MM.1S (cell line): ENCODE measurements around the gene AUTS2.

Source experiments
- DNase-seq: peaks from one replicate; pipeline ENCODE4 v3.0.0-alpha.2; 2015
- H2AFZ ChIP-seq: fragments of 300-600 bp; sonication (generic); 2 replicates; pipeline ENCODE4 v1.6.0; 2016; ENCODE audit warnings: antibody characterized with exemption, low read length
- H3F3A ChIP-seq: fragments of 300-600 bp; sonication (generic); 2 replicates; pipeline ENCODE4 v1.6.1; 2016; ENCODE audit warnings: mild to moderate bottlenecking, antibody characterized with exemption, low read length, moderate library complexity, mixed read lengths; ENCODE audit not compliant: insufficient read depth
- H3K27ac ChIP-seq: fragments of 300-600 bp; sonication (generic); 2 replicates; pipeline ENCODE4 v1.5.1; 2016; ENCODE audit warnings: mild to moderate bottlenecking, low read length
- H3K27me3 ChIP-seq: fragments of 300-600 bp; sonication (generic); replicated peaks from 2 replicates; pipeline ENCODE4 v1.6.0; 2016; ENCODE audit warnings: low read length; ENCODE audit not compliant: insufficient read depth
- H3K36me3 ChIP-seq: fragments of 300-600 bp; sonication (generic); replicated peaks from 2 replicates; pipeline ENCODE4 v1.6.1; 2016; ENCODE audit warnings: mild to moderate bottlenecking, low read length, mixed read lengths; ENCODE audit not compliant: insufficient read depth
- H3K4me1 ChIP-seq: fragments of 300-600 bp; sonication (generic); 2 replicates; pipeline ENCODE4 v1.6.1; 2016; ENCODE audit warnings: low read length, mixed read lengths
- H3K4me2 ChIP-seq: fragments of 300-600 bp; sonication (generic); 2 replicates; pipeline ENCODE4 v1.6.0; 2016; ENCODE audit warnings: low read depth, low read length
- H3K4me3 ChIP-seq: fragments of 300-600 bp; sonication (generic); 2 replicates; pipeline ENCODE4 v1.5.1; 2016; ENCODE audit warnings: low read length, mixed read lengths
- H3K79me2 ChIP-seq: fragments of 300-600 bp; sonication (generic); 2 replicates; pipeline ENCODE4 v1.6.1; 2016; ENCODE audit warnings: mixed run types, low read length, mixed read lengths
- H3K9ac ChIP-seq: fragments of 300-600 bp; sonication (generic); 2 replicates; pipeline ENCODE4 v1.6.1; 2016; ENCODE audit warnings: low read length, mixed read lengths
- H3K9me2 ChIP-seq: fragments of 300-600 bp; sonication (generic); replicated peaks from 2 replicates; pipeline ENCODE4 v1.6.1; 2016; ENCODE audit warnings: mild to moderate bottlenecking, low read length, mixed read lengths; ENCODE audit not compliant: insufficient read depth
- H3K9me3 ChIP-seq: fragments of 300-600 bp; sonication (generic); replicated peaks from 2 replicates; pipeline ENCODE4 v1.6.1; 2016; ENCODE audit warnings: mild to moderate bottlenecking, low read length, mixed read lengths; ENCODE audit not compliant: insufficient read depth
- H4K20me1 ChIP-seq: fragments of 300-600 bp; sonication (generic); 2 replicates; pipeline ENCODE4 v1.6.1; 2016; ENCODE audit warnings: mild to moderate bottlenecking, low read length, moderate library complexity, mixed read lengths; ENCODE audit not compliant: insufficient read depth
- EZH2 ChIP-seq: fragments of 300-600 bp; sonication (generic); optimal IDR thresholded peaks from 2 replicates; pipeline ENCODE3; 2017; ENCODE audit warnings: low read depth, mild to moderate bottlenecking, antibody characterized with exemption, low read length, mixed read lengths
- EZH2phosphoT487 ChIP-seq: fragments of 300-600 bp; sonication (generic); IDR thresholded peaks from 2 replicates; pipeline ENCODE4 v1.6.1; 2018; ENCODE audit warnings: antibody characterized with exemption, low read length
- TF ChIP-seq, protein P1 (sequence below): fragments of 300-600 bp; sonication (generic); IDR thresholded peaks from 2 replicates; pipeline ENCODE4 v1.5.1; 2016; ENCODE audit warnings: antibody characterized with exemption, low read length, mixed read lengths

Gene AUTS2

GRCh38 chr7:70484255-70484654, 886.0 kb downstream of the AUTS2 start:
- H3K4me1 ChIP-seq = no peaks in the 10 kb centered on the region
- no peaks in the 10 kb centered on the region for H3K9me2 ChIP-seq
- no peak for TF ChIP-seq EZH2phosphoT487
- no peak for TF ChIP-seq EZH2
- TF ChIP-seq, protein P1, sequence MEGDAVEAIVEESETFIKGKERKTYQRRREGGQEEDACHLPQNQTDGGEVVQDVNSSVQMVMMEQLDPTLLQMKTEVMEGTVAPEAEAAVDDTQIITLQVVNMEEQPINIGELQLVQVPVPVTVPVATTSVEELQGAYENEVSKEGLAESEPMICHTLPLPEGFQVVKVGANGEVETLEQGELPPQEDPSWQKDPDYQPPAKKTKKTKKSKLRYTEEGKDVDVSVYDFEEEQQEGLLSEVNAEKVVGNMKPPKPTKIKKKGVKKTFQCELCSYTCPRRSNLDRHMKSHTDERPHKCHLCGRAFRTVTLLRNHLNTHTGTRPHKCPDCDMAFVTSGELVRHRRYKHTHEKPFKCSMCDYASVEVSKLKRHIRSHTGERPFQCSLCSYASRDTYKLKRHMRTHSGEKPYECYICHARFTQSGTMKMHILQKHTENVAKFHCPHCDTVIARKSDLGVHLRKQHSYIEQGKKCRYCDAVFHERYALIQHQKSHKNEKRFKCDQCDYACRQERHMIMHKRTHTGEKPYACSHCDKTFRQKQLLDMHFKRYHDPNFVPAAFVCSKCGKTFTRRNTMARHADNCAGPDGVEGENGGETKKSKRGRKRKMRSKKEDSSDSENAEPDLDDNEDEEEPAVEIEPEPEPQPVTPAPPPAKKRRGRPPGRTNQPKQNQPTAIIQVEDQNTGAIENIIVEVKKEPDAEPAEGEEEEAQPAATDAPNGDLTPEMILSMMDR = no peak
- no peak overlapping the region for H3K4me3 ChIP-seq
- no peaks in the 10 kb centered on the region for H3K9me3 ChIP-seq
- H3F3A ChIP-seq = no peaks in the 10 kb centered on the region
- no peak overlapping the region for H2AFZ ChIP-seq
- H3K27ac ChIP-seq = no peak overlapping the region
- no peak overlapping the region for H3K9ac ChIP-seq
- no peaks in the 10 kb centered on the region for H3K79me2 ChIP-seq
- H3K4me2 ChIP-seq = no peak overlapping the region
- H4K20me1 ChIP-seq = no peaks in the 10 kb centered on the region
- no peaks in the 10 kb centered on the region for H3K27me3 ChIP-seq
- no peak for DNase-seq
- H3K36me3 ChIP-seq = no peaks in the 10 kb centered on the region

GRCh38 chr7:70486977-70487376, 888.7 kb downstream of the AUTS2 start:
- H3K9me2 ChIP-seq = no peaks in the 10 kb centered on the region
- H3K79me2 ChIP-seq = no peaks in the 10 kb centered on the region
- no peak for DNase-seq
- H3F3A ChIP-seq = no peaks in the 10 kb centered on the region
- no peaks in the 10 kb centered on the region for H3K4me1 ChIP-seq
- no peak overlapping the region for H3K4me3 ChIP-seq
- H2AFZ ChIP-seq = no peak overlapping the region
- H3K27ac ChIP-seq = no peak overlapping the region
- no peaks in the 10 kb centered on the region for H4K20me1 ChIP-seq
- no peaks in the 10 kb centered on the region for H3K9me3 ChIP-seq
- H3K9ac ChIP-seq = no peak overlapping the region
- no peaks in the 10 kb centered on the region for H3K27me3 ChIP-seq
- no peak overlapping the region for H3K4me2 ChIP-seq
- no peaks in the 10 kb centered on the region for H3K36me3 ChIP-seq
- TF ChIP-seq, protein P1 = no peak
- TF ChIP-seq EZH2 (no peak), EZH2phosphoT487 (no peak)

DNA sequence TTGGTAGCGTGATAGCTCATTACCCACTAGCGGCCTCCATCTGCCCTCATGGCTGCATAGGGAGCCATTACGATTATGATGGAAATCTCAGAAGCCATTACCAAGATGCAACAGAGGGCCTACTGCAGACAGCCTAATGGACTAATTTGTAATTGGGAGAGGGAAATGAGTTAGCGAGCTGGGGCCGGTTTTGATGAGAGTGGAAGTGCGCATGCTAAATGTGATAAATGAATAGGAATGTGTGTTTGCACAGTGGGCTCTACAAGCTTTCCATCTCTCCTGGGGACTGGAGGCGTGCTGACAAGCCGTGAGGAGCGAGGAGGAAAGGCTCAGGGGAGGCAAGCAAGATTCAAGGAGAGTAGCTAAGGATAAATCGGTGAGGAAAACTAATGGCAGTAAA, 889.2 kb downstream of the AUTS2 start:
- no peaks in the 10 kb centered on the region for H3F3A ChIP-seq
- H3K79me2 ChIP-seq = no peaks in the 10 kb centered on the region
- no peak overlapping the region for H3K4me3 ChIP-seq
- H3K9me2 ChIP-seq = no peaks in the 10 kb centered on the region
- H3K27ac ChIP-seq = no peak overlapping the region
- H3K9ac ChIP-seq = no peak overlapping the region
- no peaks in the 10 kb centered on the region for H3K27me3 ChIP-seq
- H2AFZ ChIP-seq = no peak overlapping the region
- H3K4me1 ChIP-seq = no peaks in the 10 kb centered on the region
- no peak for DNase-seq
- H3K9me3 ChIP-seq = no peaks in the 10 kb centered on the region
- H3K36me3 ChIP-seq = no peaks in the 10 kb centered on the region
- no peak overlapping the region for H3K4me2 ChIP-seq
- no peak for TF ChIP-seq EZH2phosphoT487
- TF ChIP-seq, protein P1 = no peak
- TF ChIP-seq EZH2 = no peak
- no peaks in the 10 kb centered on the region for H4K20me1 ChIP-seq
